ENCODE measurements around the gene CCDC192. TPM values are rescaled to one million over a fixed set of nuclear protein-coding genes. Genes with fewer than 3 reads are reported as not detected.

CCDC192 gene
- total RNA-seq, 2 experiments from 2014 or later, result not detected

GRCh38 chr5:127970854-127971425 lies 267.7 kb downstream of the CCDC192 start:
- Mint-ChIP-seq H3K4me1 (no peaks in the 10 kb centered on the region), H3K27me3 (no peaks in the 10 kb centered on the region), H3K36me3 (peaks cover 28% of the 10 kb centered on the region), H3K4me3 (no peak overlapping the region), H3K9me3 (no peaks in the 10 kb centered on the region), H3K27ac (no peak overlapping the region)
- DNase-seq, result no peak

GRCh38 chr5:127975961-127976360 lies 272.8 kb downstream of the CCDC192 start:
- Mint-ChIP-seq H3K4me1 (no peaks in the 10 kb centered on the region), H3K36me3 (peaks cover 4% of the 10 kb centered on the region), H3K4me3 (no peak overlapping the region), H3K27me3 (no peaks in the 10 kb centered on the region), H3K27ac (no peak overlapping the region), H3K9me3 (no peaks in the 10 kb centered on the region)
- DNase-seq, result no peak

GRCh38 chr5:127976525-127976924 lies 273.3 kb downstream of the CCDC192 start:
- Mint-ChIP-seq H3K4me3 (no peak overlapping the region), H3K36me3 (peaks cover 4% of the 10 kb centered on the region), H3K27me3 (no peaks in the 10 kb centered on the region), H3K9me3 (no peaks in the 10 kb centered on the region), H3K27ac (no peak overlapping the region), H3K4me1 (no peaks in the 10 kb centered on the region)
- DNase-seq, result no peak

- H3K4me1 Mint-ChIP-seq, result no peaks in the 10 kb centered on the region
- H3K36me3 Mint-ChIP-seq, result peaks cover 3% of the 10 kb centered on the region
- H3K4me3 Mint-ChIP-seq, result no peak overlapping the region
- no peak for DNase-seq
- no peaks in the 10 kb centered on the region for H3K27me3 Mint-ChIP-seq
- H3K27ac Mint-ChIP-seq, result no peak overlapping the region
- H3K9me3 Mint-ChIP-seq, result no peaks in the 10 kb centered on the region
Measured at GRCh38 chr5:127976991-127977717, 274.0 kb downstream of the CCDC192 start.

GRCh38 chr5:127978738-127979300 lies 275.6 kb downstream of the CCDC192 start:
- no peak overlapping the region for H3K4me3 Mint-ChIP-seq
- H3K27me3 Mint-ChIP-seq, result no peaks in the 10 kb centered on the region
- peaks cover 6% of the 10 kb centered on the region for H3K36me3 Mint-ChIP-seq
- peaks cover 3% of the 10 kb centered on the region for H3K4me1 Mint-ChIP-seq
- H3K9me3 Mint-ChIP-seq, result no peaks in the 10 kb centered on the region
- H3K27ac Mint-ChIP-seq, result no peak overlapping the region
- no peak for DNase-seq

- DNase-seq, result no peak
- Mint-ChIP-seq H3K36me3 (peaks cover 6% of the 10 kb centered on the region), H3K27ac (no peak overlapping the region), H3K4me1 (peaks cover 3% of the 10 kb centered on the region), H3K4me3 (no peak overlapping the region), H3K9me3 (no peaks in the 10 kb centered on the region), H3K27me3 (no peaks in the 10 kb centered on the region)
Measured at GRCh38 chr5:127979475-127979874, 276.3 kb downstream of the CCDC192 start.

GRCh38 chr5:127980843-127981242 lies 277.7 kb downstream of the CCDC192 start:
- no peak for DNase-seq
- Mint-ChIP-seq H3K9me3 (no peaks in the 10 kb centered on the region), H3K36me3 (peaks cover 6% of the 10 kb centered on the region), H3K4me1 (peaks cover 3% of the 10 kb centered on the region), H3K4me3 (no peak overlapping the region), H3K27me3 (no peaks in the 10 kb centered on the region), H3K27ac (no peak overlapping the region)

GRCh38 chr5:127981498-127981897 lies 278.3 kb downstream of the CCDC192 start:
- Mint-ChIP-seq H3K36me3 (peaks cover 6% of the 10 kb centered on the region), H3K4me1 (peaks cover 3% of the 10 kb centered on the region), H3K9me3 (no peaks in the 10 kb centered on the region), H3K4me3 (no peak overlapping the region), H3K27ac (no peak overlapping the region), H3K27me3 (no peaks in the 10 kb centered on the region)
- no peak for DNase-seq

GRCh38 chr5:127985811-127986325 lies 282.7 kb downstream of the CCDC192 start:
- peaks cover 3% of the 10 kb centered on the region for H3K9me3 Mint-ChIP-seq
- no peaks in the 10 kb centered on the region for H3K27me3 Mint-ChIP-seq
- no peak overlapping the region for H3K27ac Mint-ChIP-seq
- no peak for DNase-seq
- H3K4me3 Mint-ChIP-seq, result no peak overlapping the region
- H3K4me1 Mint-ChIP-seq, result peaks cover 3% of the 10 kb centered on the region
- peaks cover 9% of the 10 kb centered on the region for H3K36me3 Mint-ChIP-seq

GRCh38 chr5:127987354-127988145 lies 284.4 kb downstream of the CCDC192 start:
- Mint-ChIP-seq H3K36me3 (peaks cover 17% of the 10 kb centered on the region), H3K4me3 (no peak overlapping the region), H3K9me3 (peaks cover 3% of the 10 kb centered on the region), H3K27ac (no peak overlapping the region), H3K27me3 (no peaks in the 10 kb centered on the region), H3K4me1 (peaks cover 3% of the 10 kb centered on the region)
- DNase-seq, result no peak

GRCh38 chr5:127988146-127988760 lies 285.1 kb downstream of the CCDC192 start:
- Mint-ChIP-seq H3K27me3 (no peaks in the 10 kb centered on the region), H3K9me3 (peaks cover 7% of the 10 kb centered on the region), H3K4me3 (no peak overlapping the region), H3K36me3 (peaks cover 17% of the 10 kb centered on the region), H3K27ac (no peak overlapping the region), H3K4me1 (no peaks in the 10 kb centered on the region)
- DNase-seq, result no peak

Other genes with a start within 250 kb of the CCDC192 start
- 10 to 100 TPM; 37.8 to 38.9 TPM for gene PRRC1, start 185.8 kb upstream of the CCDC192 start, total RNA-seq
- not detected for gene CTXN3, start 54.3 kb upstream of the CCDC192 start, total RNA-seq

Data from activated naive CD8-positive, alpha-beta T cell treated with anti-CD3 and anti-CD28 coated beads for 36 hours (primary cell).